GM21723 (cell line): Measurements from ENCODE around the gene PUSL1.

Experiments used
- ATAC-seq: cut with Tn5 transposase; IDR thresholded peaks from one replicate; pipeline ENCODE4 v1.9.1; 2021; ENCODE audit warnings: mild to moderate bottlenecking, moderate library complexity; ENCODE audit not compliant: unreplicated experiment

The PUSL1 gene

DNA sequence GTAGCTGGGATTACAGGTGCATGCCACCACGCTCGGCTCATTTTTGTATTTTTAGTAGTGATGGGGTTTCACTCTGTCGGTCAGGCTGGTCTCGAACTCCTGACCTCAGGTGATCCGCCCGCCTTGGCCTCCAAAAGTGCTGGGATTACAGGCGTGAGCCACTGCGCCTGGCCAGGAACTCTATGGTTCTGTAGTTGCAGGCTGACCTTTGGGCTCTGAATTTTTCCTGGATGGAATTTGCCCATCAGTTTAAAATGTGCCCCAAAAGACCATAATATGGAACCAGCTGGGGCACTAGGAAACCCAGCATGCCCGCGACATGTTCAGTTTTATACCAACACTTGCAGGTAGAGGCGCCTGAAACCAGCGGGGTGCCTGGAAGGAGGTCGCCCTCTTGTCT, 29.8 kb upstream of the PUSL1 start:
- no peak for ATAC-seq

GRCh38 chr1:1279028-1279427, 29.4 kb upstream of the PUSL1 start:
- no peak for ATAC-seq

DNA sequence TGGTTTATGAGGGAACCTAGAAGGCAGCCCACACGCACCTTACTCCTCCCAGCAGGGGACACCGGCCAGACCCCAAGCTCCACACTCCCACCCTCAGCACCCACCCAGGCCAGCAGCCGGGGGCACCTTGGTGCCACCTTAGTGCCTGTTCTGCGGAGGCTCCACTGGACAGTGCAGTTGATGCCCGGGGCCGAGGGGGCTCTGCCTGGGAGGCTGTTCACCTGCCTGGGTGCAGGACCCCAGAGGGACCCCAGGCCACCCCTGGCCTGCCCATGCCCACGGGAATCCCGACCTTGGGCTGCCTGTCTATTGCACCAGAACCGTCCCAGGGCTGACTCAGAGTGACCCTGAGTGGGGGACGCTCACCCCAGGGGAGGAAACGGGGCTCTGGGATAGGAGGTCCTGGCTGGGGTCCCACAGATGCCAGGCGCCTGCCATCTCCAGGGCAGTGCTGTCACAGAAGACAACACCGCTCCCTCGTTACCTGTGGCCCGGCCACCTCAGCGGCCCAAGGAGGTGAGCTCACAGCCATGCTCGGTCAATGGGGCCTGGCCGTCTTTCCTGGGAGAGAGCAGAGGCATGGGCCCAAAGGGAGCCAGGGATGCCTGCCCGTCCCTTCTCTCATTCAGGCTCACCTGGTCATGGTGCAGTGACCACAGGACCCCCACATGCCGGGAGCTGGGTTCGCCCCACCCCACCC, 27.5 kb upstream of the PUSL1 start:
- ATAC-seq = no peak

- no peak for ATAC-seq
Measured at GRCh38 chr1:1281533-1282321, 26.7 kb upstream of the PUSL1 start.

- no peak for ATAC-seq
Measured at GRCh38 chr1:1282998-1283397, 25.4 kb upstream of the PUSL1 start.

GRCh38 chr1:1283821-1284220, 24.6 kb upstream of the PUSL1 start:
- ATAC-seq = no peak

DNA sequence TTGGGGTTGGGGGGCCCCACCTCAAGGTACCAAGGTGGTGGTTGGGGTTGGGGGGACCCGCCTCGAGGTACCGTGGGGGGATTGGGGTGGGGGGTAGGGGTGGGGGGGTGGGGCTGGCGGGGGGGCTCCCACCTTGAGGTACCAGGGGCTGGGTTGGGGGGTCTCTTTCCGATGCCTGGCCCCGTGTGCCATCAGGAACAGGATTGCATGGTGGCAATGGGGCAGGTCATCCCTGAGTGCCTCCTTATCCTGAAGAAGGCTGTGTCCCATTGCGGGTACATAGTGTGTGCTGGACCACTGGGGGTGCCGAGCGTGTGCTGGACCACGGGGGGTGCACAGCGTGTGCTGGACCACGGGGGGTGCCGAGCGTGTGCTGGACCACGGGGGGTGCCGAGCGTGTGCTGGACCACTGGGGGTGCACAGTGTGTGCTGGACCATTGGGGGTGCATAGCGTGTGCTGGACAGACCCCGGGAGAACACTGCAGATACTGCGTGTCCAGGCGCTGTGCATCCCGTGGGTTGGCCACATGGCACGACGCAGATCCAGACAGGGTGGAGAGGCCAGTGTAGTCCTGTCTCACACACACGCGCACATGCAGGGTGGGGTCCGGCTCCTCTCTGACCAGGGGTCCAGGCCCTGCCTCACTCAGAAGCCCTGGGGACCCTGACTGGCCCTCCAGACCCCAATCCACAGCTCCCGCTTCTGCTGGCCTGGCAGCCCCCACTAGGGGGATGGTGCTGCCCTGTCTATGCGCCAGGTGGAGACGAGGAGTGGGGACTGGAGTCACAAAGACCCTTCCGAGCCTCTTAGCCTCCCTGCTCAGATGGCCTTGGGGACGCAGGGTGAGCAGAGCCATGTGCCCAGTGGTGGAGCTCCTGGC, 23.9 kb upstream of the PUSL1 start:
- no peak for ATAC-seq

GRCh38 chr1:1285102-1285571, 23.3 kb upstream of the PUSL1 start:
- no peak for ATAC-seq

- ATAC-seq = no peak
Measured at GRCh38 chr1:1285611-1286311, 22.6 kb upstream of the PUSL1 start.

GRCh38 chr1:1286313-1287261, 21.8 kb upstream of the PUSL1 start:
- no peak for ATAC-seq

- ATAC-seq = no peak
Measured at GRCh38 chr1:1287288-1288110, 20.9 kb upstream of the PUSL1 start.

- ATAC-seq = no peak
Measured at GRCh38 chr1:1290238-1290731, 18.1 kb upstream of the PUSL1 start.

- ATAC-seq = no peak
Measured at GRCh38 chr1:1291023-1291528, 17.3 kb upstream of the PUSL1 start.

- no peak for ATAC-seq
Measured at GRCh38 chr1:1291548-1292441, 16.6 kb upstream of the PUSL1 start.

DNA sequence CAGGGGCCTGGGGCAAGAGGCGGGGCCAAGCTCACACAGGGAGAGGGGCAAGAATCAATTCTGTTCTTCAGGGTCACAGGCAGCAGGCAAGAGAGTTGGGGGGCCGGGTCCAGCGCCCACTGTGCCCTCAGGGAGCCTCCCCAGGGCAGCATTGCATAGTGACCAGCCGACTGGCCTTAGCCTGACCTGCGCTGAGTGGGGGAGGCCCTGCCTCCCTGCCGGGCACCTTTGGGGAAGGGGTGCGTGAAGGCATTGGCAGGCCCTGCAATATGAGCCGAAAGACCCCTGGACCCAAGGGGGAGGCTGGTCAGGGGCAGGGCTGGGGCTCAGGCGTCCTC, 16.0 kb upstream of the PUSL1 start:
- no peak for ATAC-seq

DNA sequence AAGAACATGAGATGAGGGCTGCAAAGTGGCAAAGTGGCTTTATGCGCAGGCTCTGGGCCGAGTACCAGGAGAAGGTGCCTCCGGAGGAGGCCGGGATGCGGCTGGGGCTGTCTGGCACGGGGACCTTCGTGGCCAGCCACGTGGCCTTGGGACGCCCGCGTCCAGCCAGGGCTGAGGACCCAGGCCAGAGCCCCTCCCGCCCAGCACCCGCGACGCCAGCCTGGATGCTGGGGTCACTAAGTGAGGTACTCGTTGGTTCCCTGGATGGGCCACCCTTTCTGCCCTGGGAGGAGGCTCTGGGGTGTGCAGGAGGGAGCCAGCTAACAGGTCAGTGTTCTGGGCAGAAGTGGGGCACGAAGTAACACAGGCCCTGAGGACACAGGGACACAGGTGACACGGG, 15.5 kb upstream of the PUSL1 start:
- no peak for ATAC-seq
